ENCODE data around the gene TMEM82.

TMEM82 gene

DNA sequence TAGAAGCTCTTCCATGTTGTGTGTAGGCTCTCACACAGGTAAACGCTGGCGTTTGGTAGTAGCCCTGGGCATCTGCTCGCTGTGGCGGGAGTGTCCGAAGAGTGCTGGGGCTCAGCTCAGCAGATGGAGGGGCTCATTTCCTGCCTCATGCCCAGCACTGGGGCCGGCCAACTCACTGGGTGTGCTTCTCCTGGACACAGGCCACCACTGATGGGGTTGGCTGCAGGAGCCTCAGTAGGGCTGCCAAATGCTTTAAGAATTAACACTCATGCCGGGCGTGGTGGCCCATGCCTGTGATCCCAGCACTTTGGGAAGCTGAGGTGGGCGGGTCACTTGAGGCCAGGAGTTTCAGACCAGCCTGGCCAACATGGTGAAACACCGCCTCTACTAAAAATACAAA, 44.3 kb downstream of the TMEM82 start:
- Histone ChIP-seq H3K27me3 (ENCODE audit: insufficient read depth, low read length, poor library complexity) (no peaks in the 10 kb centered on the region), H3K36me3 (ENCODE audit: insufficient read depth, low read length) (no peaks in the 10 kb centered on the region), H3K27ac (ENCODE audit: low read length) (no peak overlapping the region), H3K4me2 (ENCODE audit: insufficient read depth, low read length) (no peak overlapping the region), H3K9me3 (ENCODE audit: insufficient read depth, low read length, severe bottlenecking) (no peaks in the 10 kb centered on the region), H3K9ac (ENCODE audit: low read depth, low read length) (no peak overlapping the region), H3K4me3 (ENCODE audit: low read depth in 1 of 2, low read length in 2 of 2) (no peak overlapping the region), H2AFZ (ENCODE audit: low read depth, low read length) (no peak overlapping the region), H4K20me1 (ENCODE audit: insufficient read depth, low read length) (no peaks in the 10 kb centered on the region; the same call in 1 of the 2 replicates), H3K4me1 (ENCODE audit: insufficient read depth, low read length) (no peaks in the 10 kb centered on the region), H3K79me2 (ENCODE audit: insufficient read depth, low read length) (no peaks in the 10 kb centered on the region)
- no peak for ATAC-seq (ENCODE audit: insufficient read depth, low read depth)
- TF ChIP-seq, protein P1, sequence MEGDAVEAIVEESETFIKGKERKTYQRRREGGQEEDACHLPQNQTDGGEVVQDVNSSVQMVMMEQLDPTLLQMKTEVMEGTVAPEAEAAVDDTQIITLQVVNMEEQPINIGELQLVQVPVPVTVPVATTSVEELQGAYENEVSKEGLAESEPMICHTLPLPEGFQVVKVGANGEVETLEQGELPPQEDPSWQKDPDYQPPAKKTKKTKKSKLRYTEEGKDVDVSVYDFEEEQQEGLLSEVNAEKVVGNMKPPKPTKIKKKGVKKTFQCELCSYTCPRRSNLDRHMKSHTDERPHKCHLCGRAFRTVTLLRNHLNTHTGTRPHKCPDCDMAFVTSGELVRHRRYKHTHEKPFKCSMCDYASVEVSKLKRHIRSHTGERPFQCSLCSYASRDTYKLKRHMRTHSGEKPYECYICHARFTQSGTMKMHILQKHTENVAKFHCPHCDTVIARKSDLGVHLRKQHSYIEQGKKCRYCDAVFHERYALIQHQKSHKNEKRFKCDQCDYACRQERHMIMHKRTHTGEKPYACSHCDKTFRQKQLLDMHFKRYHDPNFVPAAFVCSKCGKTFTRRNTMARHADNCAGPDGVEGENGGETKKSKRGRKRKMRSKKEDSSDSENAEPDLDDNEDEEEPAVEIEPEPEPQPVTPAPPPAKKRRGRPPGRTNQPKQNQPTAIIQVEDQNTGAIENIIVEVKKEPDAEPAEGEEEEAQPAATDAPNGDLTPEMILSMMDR (IDR thresholded peaks at IDR 0.05; ENCODE audit: borderline replicate concordance, extremely low read depth, low read length, poor library complexity, severe bottlenecking) = no peak
- TF ChIP-seq EZH2 (IDR thresholded peaks at IDR 0.05; ENCODE audit: borderline replicate concordance, low read depth, low read length, severe bottlenecking) = no peak
- DNase-seq = no peak

DNA sequence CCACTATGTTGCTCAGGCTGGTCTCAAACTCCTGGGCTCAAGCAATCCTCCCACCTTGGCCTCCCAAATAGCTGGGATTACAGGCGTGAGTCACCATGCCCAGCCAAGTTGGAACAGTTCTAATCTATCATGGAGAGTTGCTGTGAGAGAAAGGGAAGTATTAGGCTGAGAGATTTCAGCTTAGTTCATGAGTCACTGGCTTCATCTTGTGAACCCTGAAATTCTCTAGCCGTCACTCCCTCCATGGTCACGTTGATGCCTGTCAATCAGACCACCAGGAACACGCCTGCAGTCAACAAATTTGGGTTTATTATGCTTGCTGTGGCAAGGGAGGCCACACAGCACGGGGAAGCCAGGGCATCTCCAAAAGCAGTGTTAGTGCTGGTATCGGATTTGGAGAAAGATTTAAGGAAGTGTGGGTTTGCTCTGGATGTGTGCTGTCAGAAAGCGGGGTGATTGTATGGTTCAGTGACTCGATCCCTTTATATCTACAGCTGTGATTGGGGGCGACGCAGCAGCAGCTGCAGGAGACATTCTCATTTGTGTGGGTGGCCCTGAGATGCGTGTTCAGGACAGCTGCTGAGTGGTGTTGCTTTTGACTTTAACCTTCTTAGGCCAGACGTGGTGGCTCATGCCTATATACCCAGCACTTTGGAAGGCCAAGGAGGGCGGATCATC, 46.5 kb downstream of the TMEM82 start:
- TF ChIP-seq EZH2 (IDR thresholded peaks at IDR 0.05; ENCODE audit: borderline replicate concordance, low read depth, low read length, severe bottlenecking) = no peak
- TF ChIP-seq, protein P1 (IDR thresholded peaks at IDR 0.05; ENCODE audit: borderline replicate concordance, extremely low read depth, low read length, poor library complexity, severe bottlenecking) = no peak
- Histone ChIP-seq H4K20me1 (ENCODE audit: insufficient read depth, low read length) (no peaks in the 10 kb centered on the region; the same call in 1 of the 2 replicates), H3K4me2 (ENCODE audit: insufficient read depth, low read length) (no peak overlapping the region), H3K27ac (ENCODE audit: low read length) (no peak overlapping the region), H3K79me2 (ENCODE audit: insufficient read depth, low read length) (no peaks in the 10 kb centered on the region), H2AFZ (ENCODE audit: low read depth, low read length) (no peak overlapping the region), H3K9me3 (ENCODE audit: insufficient read depth, low read length, severe bottlenecking) (no peaks in the 10 kb centered on the region), H3K9ac (ENCODE audit: low read depth, low read length) (no peak overlapping the region), H3K27me3 (ENCODE audit: insufficient read depth, low read length, poor library complexity) (no peaks in the 10 kb centered on the region), H3K4me1 (ENCODE audit: insufficient read depth, low read length) (peaks cover 5% of the 10 kb centered on the region; the same call in 1 of the 2 replicates), H3K36me3 (ENCODE audit: insufficient read depth, low read length) (no peaks in the 10 kb centered on the region), H3K4me3 (ENCODE audit: low read depth in 1 of 2, low read length in 2 of 2) (no peak overlapping the region)
- no peak for ATAC-seq (ENCODE audit: insufficient read depth, low read depth)
- DNase-seq = no peak

DNA sequence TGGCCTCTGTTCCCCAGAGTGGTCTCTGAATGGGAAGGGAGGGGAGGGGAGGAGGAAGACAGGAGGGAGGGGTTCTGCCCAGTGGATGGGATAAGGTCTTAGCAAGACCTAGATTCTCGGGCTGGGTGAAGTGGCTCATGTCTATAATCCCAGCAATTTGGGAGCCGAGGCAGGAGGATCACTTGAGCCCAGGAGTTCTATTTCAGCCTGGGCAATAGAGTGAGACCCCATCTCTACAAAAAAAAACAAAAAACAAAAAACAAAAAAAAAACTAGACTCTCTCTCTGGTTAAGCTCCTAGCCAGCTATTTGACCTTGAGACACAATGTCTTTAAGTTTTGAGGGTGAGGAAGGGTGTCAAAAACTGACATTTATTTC, 53.8 kb downstream of the TMEM82 start:
- Histone ChIP-seq H3K9ac (ENCODE audit: low read depth, low read length) (no peak overlapping the region), H2AFZ (ENCODE audit: low read depth, low read length) (no peak overlapping the region), H3K36me3 (ENCODE audit: insufficient read depth, low read length) (no peaks in the 10 kb centered on the region), H3K9me3 (ENCODE audit: insufficient read depth, low read length, severe bottlenecking) (no peaks in the 10 kb centered on the region), H3K27me3 (ENCODE audit: insufficient read depth, low read length, poor library complexity) (no peaks in the 10 kb centered on the region), H3K4me1 (ENCODE audit: insufficient read depth, low read length) (peaks cover 5% of the 10 kb centered on the region; the same call in 1 of the 2 replicates), H3K4me2 (ENCODE audit: insufficient read depth, low read length) (no peak overlapping the region), H3K4me3 (ENCODE audit: low read depth in 1 of 2, low read length in 2 of 2) (no peak overlapping the region), H3K27ac (ENCODE audit: low read length) (no peak overlapping the region), H3K79me2 (ENCODE audit: insufficient read depth, low read length) (no peaks in the 10 kb centered on the region), H4K20me1 (ENCODE audit: insufficient read depth, low read length) (no peaks in the 10 kb centered on the region; the same call in 1 of the 2 replicates)
- ATAC-seq (ENCODE audit: insufficient read depth, low read depth) = no peak
- TF ChIP-seq EZH2 (IDR thresholded peaks at IDR 0.05; ENCODE audit: borderline replicate concordance, low read depth, low read length, severe bottlenecking) = no peak
- TF ChIP-seq, protein P1 (IDR thresholded peaks at IDR 0.05; ENCODE audit: borderline replicate concordance, extremely low read depth, low read length, poor library complexity, severe bottlenecking) = no peak
- no peak for DNase-seq

Data from DND-41 (cell line).